K562 (cell line): Measurements from ENCODE around the gene HBM. TPM values are rescaled to one million over a fixed set of nuclear protein-coding genes. Genes with fewer than 3 reads are reported as not detected.

Experiments
- ATAC-seq: fragments of 200-7000 bp; cut with Tn5 transposase; 3 replicates; pipeline ENCODE4 v1.9.1; 2020; ENCODE audit warnings: moderate library complexity
- BruUV-seq: library from RNA; stranded (reverse); fragments of 400-500 nt; replicated peaks from 2 replicates; lab custom pipeline; 2021; lab: Mats Ljungman, UMichigan
- CTCF ChIA-PET: fragments of 300-600 bp; formaldehyde crosslinking; extraction: SDS; loops from one replicate; lab custom pipeline; 2021; ENCODE audit warnings: low intra/inter-chr PET ratio; lab: Yijun Ruan, JAX
- POLR2A ChIA-PET: fragments of 300-600, 350-650 bp; sonication (Branson Sonifier 250); formaldehyde crosslinking; extraction: SDS; loops from one replicate; lab custom pipeline; 2021; ENCODE audit warnings: antibody characterized with exemption, inconsistent platforms; lab: Yijun Ruan, JAX
- DNase-seq, 4 experiments: peaks; one replicate each; pipeline versions ENCODE4 v3.0.0 to v3.0.0-alpha.2; 2011 to 2018; ENCODE audit warnings: low spot score in 3 of 4, mixed read lengths in 3 of 4; ENCODE audit errors: extremely low read depth in 1 of 4
- FAIRE-seq: peaks from 2 replicates; lab custom pipeline; 2011; peaks lifted over from hg19 to GRCh38; lab: Jason Lieb, UNC
- H2AFZ ChIP-seq: 2 replicates; pipeline ENCODE4 v1.6.0; 2011; ENCODE audit warnings: low read depth, low read length, control low read depth, inconsistent platforms
- H3K27ac ChIP-seq: fragments of 200-600 bp; 3 replicates; pipeline ENCODE4 v1.8.0; 2011; ENCODE audit warnings: low read depth, mild to moderate bottlenecking, control low read depth, inconsistent platforms, low read length, moderate library complexity, mixed read lengths; ENCODE audit errors: extremely low read depth
- H3K27me3 ChIP-seq, 2 experiments: fragments of 300-600 bp in 1 of 2; 2 replicates in 1 of 2; 3 replicates in 1 of 2; pipeline versions ENCODE4 v1.6.0 to v1.8.0; 2011; ENCODE audit warnings: inconsistent platforms in 2 of 2, low read length in 2 of 2, mild to moderate bottlenecking in 1 of 2, mixed read lengths in 1 of 2, moderate library complexity in 1 of 2; ENCODE audit not compliant: control insufficient read depth in 2 of 2, insufficient read depth in 2 of 2
- H3K36me3 ChIP-seq: fragments of 300-600 bp; 3 replicates; pipeline ENCODE4 v1.8.0; 2011; ENCODE audit warnings: mild to moderate bottlenecking, low read length, inconsistent platforms; ENCODE audit not compliant: control insufficient read depth, insufficient read depth
- H3K4me1 ChIP-seq, 2 experiments: fragments of 200-600 bp in 1 of 2; replicated peaks in 1 of 2; 2 replicates in 1 of 2; 3 replicates in 1 of 2; pipeline versions ENCODE4 v1.5.1 to v1.8.0; 2011; ENCODE audit warnings: inconsistent platforms in 2 of 2, low read length in 2 of 2, mild to moderate bottlenecking in 1 of 2, mixed read lengths in 1 of 2, moderate library complexity in 1 of 2; ENCODE audit not compliant: control insufficient read depth in 2 of 2, insufficient read depth in 2 of 2
- H3K4me2 ChIP-seq: 2 replicates; pipeline ENCODE4 v1.6.1; 2011; ENCODE audit warnings: low read length, control low read depth, inconsistent platforms, mixed read lengths; ENCODE audit not compliant: insufficient read depth
- H3K4me3 ChIP-seq: fragments of 200-600 bp; sonication (generic), shearing (Covaris generic); 2 replicates; pipeline ENCODE4 v1.5.1; 2016; ENCODE audit warnings: control low read depth, inconsistent platforms
- H3K79me2 ChIP-seq: fragments of 200-600 bp; 3 replicates; pipeline ENCODE4 v1.8.0; 2011; ENCODE audit warnings: low read length, inconsistent platforms; ENCODE audit not compliant: control insufficient read depth, insufficient read depth
- H3K9ac ChIP-seq, 2 experiments: 2 replicates each; pipeline versions ENCODE4 v1.6.0 to v1.6.1; 2011; ENCODE audit warnings: low read depth in 2 of 2, low read length in 2 of 2, control low read depth in 1 of 2, inconsistent platforms in 1 of 2, mild to moderate bottlenecking in 1 of 2, mixed read lengths in 1 of 2; ENCODE audit not compliant: insufficient read depth in 1 of 2
- H3K9me1 ChIP-seq: one replicate; pipeline ENCODE4 v1.6.0; 2011; ENCODE audit warnings: inconsistent platforms, mild to moderate bottlenecking, low read length, moderate library complexity; ENCODE audit not compliant: control insufficient read depth, insufficient read depth
- H3K9me3 ChIP-seq: replicated peaks from 2 replicates; pipeline ENCODE4 v1.5.1; 2011; ENCODE audit warnings: low read depth, low read length, inconsistent platforms; ENCODE audit not compliant: control insufficient read depth, insufficient read depth
- H4K20me1 ChIP-seq: replicated peaks from 2 replicates; pipeline ENCODE4 v1.6.1; 2011; ENCODE audit warnings: low read length, inconsistent platforms, mixed read lengths; ENCODE audit not compliant: control insufficient read depth, insufficient read depth
- CCAR2 ChIP-seq: fragments of 200-400 bp; formaldehyde crosslinking; IDR thresholded peaks from 2 replicates; pipeline ENCODE4 v1.6.1; 2017; ENCODE audit warnings: mild to moderate bottlenecking, low read depth, low read length
- IFI16 ChIP-seq: fragments of 250-450 bp; sonication (Bioruptor Pico); IDR thresholded peaks from 2 replicates; pipeline ENCODE4 v2.1.2; 2022; ENCODE audit warnings: mild to moderate bottlenecking, inconsistent platforms
- SNIP1 ChIP-seq: fragments of 450-650 bp; IDR thresholded peaks from 2 replicates; pipeline ENCODE4 v1.7.1; 2017; ENCODE audit warnings: low read depth, mild to moderate bottlenecking
- ZFP36 ChIP-seq: fragments of 150-350 bp; IDR thresholded peaks from 2 replicates; pipeline ENCODE4 v1.6.1; 2018; ENCODE audit warnings: low read length, low read depth; ENCODE audit not compliant: partially characterized antibody
- ZNF232 ChIP-seq: sonication (generic); formaldehyde crosslinking; IDR thresholded peaks from 2 replicates; pipeline ENCODE4 v1.8.0; 2022; ENCODE audit warnings: mild to moderate bottlenecking, missing genetic modification reagents
- ZNF436 ChIP-seq: fragments of 250-450, 450-650 bp; sonication (Bioruptor Pico); formaldehyde crosslinking; IDR thresholded peaks from 2 replicates; pipeline ENCODE4 v1.7.0; 2020; ENCODE audit warnings: mild to moderate bottlenecking
- ZNF561 ChIP-seq: fragments of 450-650 bp; formaldehyde crosslinking; conservative IDR thresholded peaks from 2 replicates; pipeline ENCODE4 v1.4.0; 2020; ENCODE audit warnings: mild to moderate bottlenecking, moderate library complexity
- WGBS: fragments of 100-300 bp; shearing (Covaris generic); methylation state at CpG from one replicate; pipeline ENCODE4 v1.1.6; 2016; ENCODE audit warnings: low coverage, mixed read lengths; ENCODE audit not compliant: insufficient coverage; ENCODE audit errors: missing lambda C conversion rate; 5-methylcytosine and 5-hydroxymethylcytosine counted together
- in situ Hi-C: fragments of 300-500 bp; cut with MboI; formaldehyde crosslinking; loops from 4 replicates; pipeline ENCODE4 v1.15.0; 2018; ENCODE audit warnings: inconsistent platforms, mixed read lengths
- intact Hi-C: fragments of 100-400 bp; cut with micrococcal nuclease; formaldehyde crosslinking; loops from 2 replicates; pipeline ENCODE4 v1.14.2; 2022
- polyA plus RNA-seq, 8 experiments: library from polyadenylated mRNA; depleted of rRNA in 4 of 8; stranded (reverse) in 5 of 8; unstranded in 3 of 8; fragments of >200 nt; fragmentation: Nextera tagmentation in 2 of 8; fragmentation: Illumina TruSeq in 1 of 8; extraction: Ambion mirVana in 2 of 8; extraction: Trizol in 1 of 8; gene quantifications; 2 replicates each; pipeline versions ENCODE4 v1.2.1 to v1.2.3, GENCODE V29; 2011 to 2014; ENCODE audit warnings: inconsistent platforms in 1 of 8, missing spikeins in 1 of 8
- total RNA-seq, 7 experiments: library from RNA; depleted of rRNA in 6 of 7; stranded (reverse); fragments of >200 nt in 6 of 7; fragmentation: Illumina TruSeq in 2 of 7; extraction: Trizol in 2 of 7; gene quantifications; 2 replicates each; pipeline versions ENCODE4 v1.2.1 to v1.2.3, GENCODE V29; 2011 to 2021; ENCODE audit warnings: low replicate concordance in 1 of 7
- TF ChIP-seq, protein P1 (sequence below): sonication (generic); formaldehyde crosslinking; IDR thresholded peaks from 2 replicates; pipeline ENCODE4 v1.8.0; 2023; ENCODE audit warnings: missing genetic modification reagents, mild to moderate bottlenecking, borderline replicate concordance

The HBM gene
- total and polyA plus RNA-seq, 9 of the 15 experiments (the other 6 are each of a cell fraction or from before 2014, with no cell fraction given) = not detected

DNA sequence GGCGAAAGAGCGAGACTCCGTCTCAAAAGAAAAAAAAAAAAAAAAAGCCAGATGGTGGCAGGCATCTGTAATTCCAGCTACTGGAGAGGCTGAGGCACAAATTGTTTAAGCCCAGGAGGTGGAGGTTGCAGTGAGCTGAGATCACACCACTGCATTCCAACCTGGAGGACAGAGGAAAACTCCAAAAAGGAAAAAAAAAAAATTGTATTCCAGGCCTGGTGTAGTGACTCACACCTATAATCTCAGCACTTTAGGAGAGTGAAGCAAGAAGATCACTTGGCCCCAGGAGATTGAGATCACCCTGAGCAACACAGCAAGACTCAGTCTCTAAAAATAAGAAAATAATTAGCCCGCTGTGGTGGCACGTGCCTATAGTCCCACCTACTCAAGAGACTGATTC, 34.6 kb downstream of the HBM start:
- ChIA-PET POLR2A (interaction anchor here (1.7 kb wide), 1 partner anchor 13 kb away, joined by 4 read pairs; no protein-coding TSS in a partner anchor), CTCF (no interaction called here)
- Histone ChIP-seq H3K4me1 (no peaks in the 10 kb centered on the region), H3K4me2 (no peak overlapping the region), H3K9me3 (no peaks in the 10 kb centered on the region), H3K36me3 (peaks cover 87% of the 10 kb centered on the region), H3K27ac (no peak overlapping the region), H3K4me3 (no peak overlapping the region), H4K20me1 (no peaks in the 10 kb centered on the region), H2AFZ (no peak overlapping the region), H3K9ac (no peak overlapping the region), H3K27me3 (no peaks in the 10 kb centered on the region), H3K79me2 (no peaks in the 10 kb centered on the region), H3K9me1 (no peaks in the 10 kb centered on the region)
- ATAC-seq (no peak), DNase-seq (no peak), FAIRE-seq (no peak)
- no peak for TF ChIP-seq SNIP1
- no peak for TF ChIP-seq ZNF561 (CRISPR knock-in tag)
- no peak for TF ChIP-seq CCAR2
- TF ChIP-seq ZNF232 = no peak
- TF ChIP-seq IFI16 (CRISPR knock-in tag) = no peak
- TF ChIP-seq, protein P1, sequence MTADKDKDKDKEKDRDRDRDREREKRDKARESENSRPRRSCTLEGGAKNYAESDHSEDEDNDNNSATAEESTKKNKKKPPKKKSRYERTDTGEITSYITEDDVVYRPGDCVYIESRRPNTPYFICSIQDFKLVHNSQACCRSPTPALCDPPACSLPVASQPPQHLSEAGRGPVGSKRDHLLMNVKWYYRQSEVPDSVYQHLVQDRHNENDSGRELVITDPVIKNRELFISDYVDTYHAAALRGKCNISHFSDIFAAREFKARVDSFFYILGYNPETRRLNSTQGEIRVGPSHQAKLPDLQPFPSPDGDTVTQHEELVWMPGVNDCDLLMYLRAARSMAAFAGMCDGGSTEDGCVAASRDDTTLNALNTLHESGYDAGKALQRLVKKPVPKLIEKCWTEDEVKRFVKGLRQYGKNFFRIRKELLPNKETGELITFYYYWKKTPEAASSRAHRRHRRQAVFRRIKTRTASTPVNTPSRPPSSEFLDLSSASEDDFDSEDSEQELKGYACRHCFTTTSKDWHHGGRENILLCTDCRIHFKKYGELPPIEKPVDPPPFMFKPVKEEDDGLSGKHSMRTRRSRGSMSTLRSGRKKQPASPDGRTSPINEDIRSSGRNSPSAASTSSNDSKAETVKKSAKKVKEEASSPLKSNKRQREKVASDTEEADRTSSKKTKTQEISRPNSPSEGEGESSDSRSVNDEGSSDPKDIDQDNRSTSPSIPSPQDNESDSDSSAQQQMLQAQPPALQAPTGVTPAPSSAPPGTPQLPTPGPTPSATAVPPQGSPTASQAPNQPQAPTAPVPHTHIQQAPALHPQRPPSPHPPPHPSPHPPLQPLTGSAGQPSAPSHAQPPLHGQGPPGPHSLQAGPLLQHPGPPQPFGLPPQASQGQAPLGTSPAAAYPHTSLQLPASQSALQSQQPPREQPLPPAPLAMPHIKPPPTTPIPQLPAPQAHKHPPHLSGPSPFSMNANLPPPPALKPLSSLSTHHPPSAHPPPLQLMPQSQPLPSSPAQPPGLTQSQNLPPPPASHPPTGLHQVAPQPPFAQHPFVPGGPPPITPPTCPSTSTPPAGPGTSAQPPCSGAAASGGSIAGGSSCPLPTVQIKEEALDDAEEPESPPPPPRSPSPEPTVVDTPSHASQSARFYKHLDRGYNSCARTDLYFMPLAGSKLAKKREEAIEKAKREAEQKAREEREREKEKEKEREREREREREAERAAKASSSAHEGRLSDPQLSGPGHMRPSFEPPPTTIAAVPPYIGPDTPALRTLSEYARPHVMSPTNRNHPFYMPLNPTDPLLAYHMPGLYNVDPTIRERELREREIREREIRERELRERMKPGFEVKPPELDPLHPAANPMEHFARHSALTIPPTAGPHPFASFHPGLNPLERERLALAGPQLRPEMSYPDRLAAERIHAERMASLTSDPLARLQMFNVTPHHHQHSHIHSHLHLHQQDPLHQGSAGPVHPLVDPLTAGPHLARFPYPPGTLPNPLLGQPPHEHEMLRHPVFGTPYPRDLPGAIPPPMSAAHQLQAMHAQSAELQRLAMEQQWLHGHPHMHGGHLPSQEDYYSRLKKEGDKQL (CRISPR knock-in tag) = no peak
- TF ChIP-seq ZFP36 = no peak
- TF ChIP-seq ZNF436 = no peak
- WGBS = 95% methylated on average over 2 of the region's 5 CpGs
- no TSS peak for BruUV-seq
- in situ Hi-C loops = no loop called here
- intact Hi-C loops = no loop called here
